CD4-positive, alpha-beta T cell treated with Interleukin-6 at 100 ng/mL for 8 hours (primary cell): Measurements from ENCODE around the gene ATF5.

Source experiments
- DNase-seq: peaks from one replicate; pipeline ENCODE4 v3.0.0-alpha.2; 2020; ENCODE audit warnings: mixed read lengths, low spot score

Gene ATF5

DNA sequence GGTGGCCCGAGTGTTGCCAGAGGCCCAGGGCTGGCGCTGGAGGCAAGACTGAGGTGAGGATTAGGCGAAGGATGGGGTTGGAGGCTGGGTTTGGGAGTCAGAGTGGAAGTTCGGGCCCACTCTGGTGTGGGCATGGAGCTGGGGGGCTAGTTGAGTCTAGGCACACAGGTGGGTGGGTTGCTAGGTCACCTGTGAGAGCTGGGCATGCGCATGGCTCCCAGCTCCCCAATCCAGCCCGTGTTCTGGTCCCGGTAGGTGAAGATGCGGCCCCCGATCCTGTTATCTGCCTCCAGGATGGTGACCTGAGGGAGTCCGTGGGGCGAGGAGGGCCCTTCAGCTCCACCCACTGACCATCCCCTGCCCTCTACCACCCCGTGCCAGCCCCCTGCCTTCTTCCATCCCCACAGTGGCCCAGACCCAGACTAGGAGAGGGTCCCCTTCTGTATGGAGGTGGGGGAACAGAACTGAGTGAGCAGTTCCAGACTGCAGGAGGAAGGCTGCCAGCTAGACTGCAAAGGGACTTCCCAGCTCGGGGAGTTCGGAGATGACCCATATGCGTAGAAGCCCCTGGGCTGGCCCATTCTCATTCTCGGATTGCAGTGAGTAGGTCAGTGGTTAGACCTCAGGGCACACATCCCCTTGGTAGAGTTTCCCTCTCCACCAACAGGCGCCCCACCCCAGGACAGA, 34.0 kb upstream of the ATF5 start:
- no peak for DNase-seq

DNA sequence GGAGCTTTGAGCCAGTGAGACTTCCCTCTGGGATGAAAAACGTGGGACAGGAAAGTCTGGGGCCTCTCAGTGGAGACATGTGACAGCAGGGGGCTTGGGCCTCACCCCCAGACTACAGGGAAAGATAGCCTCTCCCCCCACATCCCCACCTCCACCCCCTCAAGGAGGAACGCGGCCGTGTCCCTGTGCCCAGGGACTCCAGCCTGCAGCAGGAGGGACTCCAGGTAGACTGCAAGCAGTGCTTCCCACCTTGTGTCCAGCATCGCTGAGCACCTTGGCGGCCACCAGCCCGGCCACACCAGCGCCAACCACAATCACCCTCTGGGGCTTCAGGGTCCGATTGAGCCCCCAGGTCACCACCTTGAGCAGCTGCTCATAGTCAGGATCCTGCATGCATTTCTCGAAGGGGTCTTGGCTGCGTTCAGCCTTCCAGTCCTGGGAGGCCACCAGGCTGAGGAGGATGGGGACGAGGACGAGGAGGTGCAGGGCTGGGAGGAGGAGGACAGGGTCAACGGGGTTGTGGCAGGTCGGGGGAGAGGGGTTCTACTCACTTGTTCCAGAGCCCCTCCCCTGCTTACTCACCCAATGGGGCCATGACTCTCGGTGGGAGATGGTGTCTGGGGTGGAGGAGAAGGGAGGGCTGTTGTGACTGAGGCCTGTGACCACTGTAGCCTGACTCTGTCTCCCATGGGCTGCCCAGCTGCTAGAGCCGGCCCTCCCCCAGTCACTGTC, 33.3 kb upstream of the ATF5 start:
- no peak for DNase-seq

DNA sequence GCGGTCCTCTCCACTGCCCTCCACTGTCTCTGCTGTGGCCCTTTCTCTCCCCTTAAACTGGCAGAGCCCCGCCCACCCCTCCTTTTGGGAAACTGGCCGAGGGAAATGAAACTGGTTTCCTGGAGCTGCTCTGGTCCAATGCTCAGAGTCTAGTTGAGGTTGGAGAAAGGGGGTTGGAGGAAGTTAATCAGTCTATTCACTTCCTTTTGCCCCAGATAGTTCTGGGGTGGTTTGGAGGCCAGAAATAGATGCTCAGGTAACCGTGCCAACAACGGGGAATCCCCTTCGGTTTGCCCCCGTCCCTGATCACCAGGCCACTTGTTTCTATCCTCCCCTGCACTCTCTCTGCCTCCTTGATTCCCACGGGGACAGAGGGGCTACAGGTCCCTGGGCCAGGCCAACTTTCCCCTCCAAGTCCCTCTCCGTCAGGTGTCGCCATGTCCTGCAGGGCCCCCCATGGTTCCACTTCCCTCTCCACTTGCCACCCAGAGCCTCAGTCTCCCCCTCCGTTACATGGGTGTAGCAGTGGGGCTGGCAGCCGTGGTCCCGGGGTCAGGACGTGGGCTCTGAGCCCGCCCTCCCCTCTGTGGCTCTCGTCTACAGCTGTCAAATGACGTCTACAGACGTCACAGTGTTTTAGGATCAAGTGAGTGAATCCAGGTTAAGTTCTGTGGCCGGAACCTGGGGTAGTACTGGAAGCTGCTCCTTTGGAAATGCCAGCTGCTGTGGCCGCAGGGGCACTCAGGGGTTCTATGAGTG, 32.0 kb upstream of the ATF5 start, which contains the start of gene IL4I1:
Gene IL4I1, minus strand, starts transcription at position 25 of the 759 bp plus-strand sequence. CDS start 727 bp downstream, outside the sequence.
- peak; percentile 70 for DNase-seq

DNA sequence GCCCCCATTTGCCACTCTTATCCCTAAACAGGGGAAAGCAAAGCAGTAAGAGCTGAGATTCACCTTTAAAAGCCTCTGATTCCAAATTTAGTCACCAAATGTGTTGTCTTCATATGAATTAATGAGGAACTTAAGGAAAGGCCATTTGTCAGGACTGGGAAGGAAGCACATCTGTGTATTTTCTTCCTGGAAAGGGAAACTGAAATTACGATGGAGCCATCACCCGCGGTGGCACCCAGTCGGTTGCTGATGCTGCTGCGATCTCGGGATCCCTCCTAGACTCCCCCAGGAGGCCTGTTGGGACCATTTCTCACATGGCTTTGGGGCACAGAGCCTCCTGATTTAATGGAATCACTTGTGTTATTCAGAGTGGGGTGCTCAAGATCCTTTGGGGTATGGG, 24.9 kb upstream of the ATF5 start:
- no peak for DNase-seq

DNA sequence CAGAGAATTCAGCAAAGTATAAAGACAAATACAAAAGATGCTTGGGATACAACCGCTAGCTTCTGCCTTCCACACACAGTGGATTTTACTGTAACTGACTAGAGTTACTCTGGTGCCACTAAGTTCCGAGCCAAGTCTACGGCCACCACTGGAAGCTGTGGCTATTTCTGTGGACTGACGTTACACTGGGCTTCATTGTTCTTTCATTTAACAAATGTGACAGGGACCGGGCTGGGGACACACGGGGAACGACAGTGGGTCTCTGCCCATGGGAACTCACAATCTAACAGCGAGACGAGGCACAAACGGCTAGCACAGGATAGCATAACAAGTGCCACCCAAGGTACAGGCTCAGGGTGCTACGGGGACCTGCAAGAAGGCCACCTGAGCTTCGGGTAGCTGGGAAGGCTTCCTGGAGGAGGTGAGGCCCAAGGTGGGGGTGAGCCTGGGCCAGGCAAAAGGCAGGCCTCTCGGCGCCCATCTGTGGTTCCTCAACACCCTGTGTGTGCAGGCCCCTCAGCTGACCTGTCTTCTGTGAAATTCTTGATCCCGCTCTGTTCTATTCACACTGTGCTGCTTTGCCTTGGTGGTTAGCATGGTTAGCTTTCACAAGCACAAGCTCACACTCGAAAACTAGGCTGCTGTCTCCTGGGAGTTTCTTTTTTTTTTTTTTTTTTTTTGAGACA, 22.0 kb upstream of the ATF5 start:
- no peak for DNase-seq

DNA sequence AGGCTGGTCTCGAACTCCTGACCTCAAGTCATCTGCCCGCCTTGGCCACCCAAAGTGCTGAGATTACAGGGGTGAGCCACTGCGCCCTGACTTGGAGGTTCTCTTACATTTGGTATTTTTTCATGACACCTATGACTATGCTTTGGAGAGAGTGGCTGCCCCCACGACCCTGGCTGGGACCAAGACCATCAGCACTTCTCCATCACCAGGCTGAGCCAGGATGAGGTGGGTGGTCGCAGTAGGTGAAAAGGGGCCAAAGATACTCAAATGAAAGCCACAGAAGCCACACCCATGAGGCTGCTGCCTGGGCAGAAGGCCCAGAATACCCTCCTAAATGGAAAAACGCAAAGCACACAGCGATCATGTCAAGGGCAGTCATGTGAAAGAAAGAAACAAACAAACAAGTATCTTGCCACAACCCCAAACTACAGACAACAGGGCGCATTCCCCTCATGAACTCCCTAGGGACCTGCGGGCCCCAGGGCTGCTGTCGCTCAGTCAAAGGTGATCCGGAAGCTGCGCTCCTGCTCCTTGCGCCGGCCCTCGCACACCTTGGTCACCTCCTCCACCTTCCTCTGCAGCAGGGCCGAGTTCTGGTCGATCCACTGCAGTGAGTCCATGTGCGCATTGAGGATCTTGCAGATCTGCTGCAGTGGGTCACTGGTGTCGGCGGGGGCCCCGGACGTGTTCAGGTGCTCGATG, 21.1 kb upstream of the ATF5 start:
- DNase-seq = no peak

DNA sequence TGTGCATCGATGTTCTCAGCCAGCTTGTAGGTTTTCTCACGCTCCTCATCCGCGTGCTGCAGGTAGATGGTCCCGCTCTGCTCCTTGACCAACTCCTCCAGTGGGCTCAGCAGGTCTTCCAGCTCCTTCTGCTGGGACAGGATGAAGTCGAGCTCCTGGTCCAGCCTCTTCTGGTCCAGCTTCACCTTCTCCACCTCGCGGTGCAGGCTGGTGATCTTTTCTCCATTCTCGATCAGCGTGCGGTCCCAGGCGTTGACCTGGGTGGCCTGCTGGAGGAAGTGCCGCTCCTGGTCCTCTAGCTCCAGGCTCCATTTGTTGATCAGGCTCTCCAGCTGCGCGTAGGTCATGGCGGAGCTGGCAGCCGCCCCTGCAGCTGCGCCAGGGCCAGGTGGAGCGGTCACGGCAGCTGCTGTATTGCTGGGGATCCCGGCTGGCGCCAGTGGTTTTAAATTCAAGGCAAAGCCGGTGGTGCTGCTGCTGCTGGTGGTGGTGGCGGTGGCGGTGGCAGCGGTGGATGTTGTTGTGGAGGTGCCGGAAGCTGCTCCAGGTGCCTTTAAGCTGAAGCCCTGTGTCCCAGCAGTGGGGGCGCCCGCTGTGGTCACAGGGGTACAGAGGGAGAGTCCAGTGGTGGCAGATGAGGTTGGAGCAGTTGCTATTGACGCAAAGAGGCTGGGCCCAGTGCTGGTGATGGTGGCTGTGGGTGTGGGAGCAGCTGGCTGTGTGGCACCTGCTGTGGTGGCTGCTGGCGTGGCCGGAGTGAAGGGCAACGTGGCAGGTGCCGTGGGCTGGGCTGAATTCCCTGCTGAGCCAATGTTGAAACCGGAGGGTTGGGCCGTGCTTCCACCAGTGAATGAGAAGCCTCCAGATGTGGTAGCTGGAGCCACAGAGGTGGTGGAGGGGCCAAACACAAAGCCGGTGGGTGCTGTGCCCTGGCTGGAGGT, 20.3 kb upstream of the ATF5 start:
- no peak for DNase-seq

DNA sequence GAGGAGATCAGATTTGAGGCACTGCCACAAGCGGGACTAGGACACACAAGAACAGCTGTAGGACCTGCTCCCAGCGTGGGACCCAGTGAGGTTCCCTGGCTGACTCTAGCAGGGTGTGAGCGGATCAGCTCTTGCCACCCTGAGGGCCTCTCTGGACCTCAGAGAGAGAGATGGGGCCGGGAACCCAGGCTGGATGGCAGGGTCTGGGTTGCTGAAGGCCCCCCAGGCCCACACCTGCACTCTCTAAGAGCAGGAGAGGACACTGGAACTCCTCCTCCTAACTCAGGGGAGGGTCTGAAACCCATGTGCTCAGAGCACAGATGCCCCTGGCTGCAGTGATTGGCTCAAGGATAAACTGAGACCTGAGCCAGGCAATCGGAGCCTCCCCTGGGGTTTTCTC, 18.8 kb upstream of the ATF5 start:
- DNase-seq = no peak

DNA sequence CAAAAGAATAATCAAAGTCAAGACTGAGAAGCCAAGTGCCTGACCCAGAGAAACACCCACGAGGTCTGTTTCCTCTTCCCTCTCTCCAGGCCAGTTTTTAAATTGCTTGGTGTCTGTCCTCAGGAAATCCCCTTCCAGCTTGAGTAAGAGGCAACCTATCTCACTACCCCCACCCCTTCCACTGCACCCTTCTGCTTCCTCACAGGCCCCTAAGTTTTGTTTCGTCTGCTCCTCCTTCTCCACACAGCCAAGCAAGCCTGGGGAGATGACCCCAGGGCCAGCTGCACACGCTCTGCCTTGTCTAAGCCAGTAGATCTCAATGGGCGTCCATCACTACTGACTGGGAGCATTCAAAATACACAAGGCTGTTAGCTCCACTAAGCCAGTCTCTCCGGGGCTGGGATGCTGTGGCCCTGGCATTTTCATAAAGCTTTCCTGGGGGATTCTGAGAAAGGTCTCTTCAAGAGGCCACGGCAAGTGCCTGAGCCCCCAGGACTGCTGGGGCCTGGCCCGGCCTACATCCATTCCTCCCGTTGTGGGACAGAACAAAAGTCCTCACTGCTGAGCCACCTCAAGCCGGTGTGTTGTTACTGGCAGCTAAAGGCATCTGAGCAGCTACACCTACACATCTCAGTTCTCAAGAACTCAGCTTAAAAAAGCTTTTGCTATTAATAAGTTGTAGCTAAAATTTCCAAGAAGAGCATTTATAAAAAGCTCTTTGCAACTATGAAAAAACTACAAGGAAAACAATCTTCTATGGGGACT, 17.4 kb upstream of the ATF5 start:
- DNase-seq = no peak

DNA sequence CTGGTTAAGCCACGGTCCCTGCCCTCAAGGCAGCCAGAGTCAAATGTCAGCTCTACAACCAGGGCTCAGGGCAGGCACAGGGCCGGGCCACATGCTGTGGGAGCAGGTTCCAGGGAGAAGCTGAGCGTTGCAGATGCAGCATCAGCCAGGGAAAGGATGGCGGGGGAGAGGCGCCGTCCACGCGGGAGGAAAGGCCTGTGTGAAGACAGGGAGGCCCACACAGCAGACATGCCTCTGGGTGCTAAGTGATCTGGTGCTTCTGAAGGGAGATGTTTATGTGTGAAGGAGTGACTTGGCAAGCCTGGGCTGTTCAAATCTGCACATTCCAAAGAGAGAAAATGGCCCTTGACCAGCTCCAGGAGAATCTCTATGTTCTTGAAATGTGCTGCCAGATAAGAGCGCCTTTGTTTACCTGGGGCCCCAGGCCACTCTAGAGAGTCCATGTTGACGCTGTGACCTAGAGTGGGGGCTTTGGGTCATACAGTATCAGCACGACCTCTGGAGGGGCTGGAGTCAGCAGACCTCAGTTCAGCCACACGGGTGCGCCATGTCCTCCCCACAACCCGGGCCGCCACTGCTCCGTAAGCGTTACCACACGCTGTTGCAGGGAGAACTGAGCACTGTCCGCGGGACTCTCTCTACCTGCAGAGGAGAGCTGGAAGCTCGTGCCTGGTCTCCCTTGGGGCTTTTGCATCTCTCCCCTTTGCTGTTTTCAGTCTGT, 15.9 kb upstream of the ATF5 start:
- no peak for DNase-seq

DNA sequence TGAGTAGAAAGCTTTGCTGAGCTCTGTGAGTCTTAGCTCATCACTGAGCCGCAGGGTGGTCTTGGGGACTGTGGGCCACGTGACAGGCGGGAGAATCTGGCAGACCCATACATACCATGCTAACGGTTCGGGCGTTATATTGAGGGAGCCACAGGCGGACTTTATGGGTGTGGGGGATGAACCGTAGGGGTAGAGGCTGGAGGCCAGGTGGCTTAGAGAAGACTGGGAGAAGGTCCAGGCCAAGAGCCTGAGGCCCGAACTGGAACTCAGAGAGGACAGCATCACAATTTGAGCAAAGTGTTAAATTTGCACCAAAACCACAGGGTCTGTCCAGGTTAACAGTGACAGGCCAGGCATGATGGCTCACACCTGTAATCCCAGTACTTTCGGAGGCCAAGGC, 15.3 kb upstream of the ATF5 start:
- no peak for DNase-seq

DNA sequence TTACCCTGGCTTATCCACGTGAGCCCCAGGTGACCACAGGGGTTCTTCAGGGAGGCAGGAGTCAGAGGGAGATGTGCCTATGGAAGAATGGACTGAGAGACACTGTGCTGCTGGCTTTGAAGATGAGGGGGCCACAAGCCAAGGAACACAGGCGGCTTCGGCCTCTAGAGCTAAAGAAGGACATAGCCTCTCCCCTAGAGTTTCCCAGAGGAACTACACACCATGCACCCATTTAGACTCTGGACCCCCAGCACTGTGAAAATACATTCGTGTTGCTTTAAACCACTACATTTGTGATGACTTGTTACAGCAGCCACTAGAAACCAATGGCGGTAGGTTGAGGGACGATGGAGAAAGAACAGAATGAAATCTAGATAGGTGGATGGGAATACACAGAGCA, 13.7 kb upstream of the ATF5 start:
- DNase-seq = no peak

DNA sequence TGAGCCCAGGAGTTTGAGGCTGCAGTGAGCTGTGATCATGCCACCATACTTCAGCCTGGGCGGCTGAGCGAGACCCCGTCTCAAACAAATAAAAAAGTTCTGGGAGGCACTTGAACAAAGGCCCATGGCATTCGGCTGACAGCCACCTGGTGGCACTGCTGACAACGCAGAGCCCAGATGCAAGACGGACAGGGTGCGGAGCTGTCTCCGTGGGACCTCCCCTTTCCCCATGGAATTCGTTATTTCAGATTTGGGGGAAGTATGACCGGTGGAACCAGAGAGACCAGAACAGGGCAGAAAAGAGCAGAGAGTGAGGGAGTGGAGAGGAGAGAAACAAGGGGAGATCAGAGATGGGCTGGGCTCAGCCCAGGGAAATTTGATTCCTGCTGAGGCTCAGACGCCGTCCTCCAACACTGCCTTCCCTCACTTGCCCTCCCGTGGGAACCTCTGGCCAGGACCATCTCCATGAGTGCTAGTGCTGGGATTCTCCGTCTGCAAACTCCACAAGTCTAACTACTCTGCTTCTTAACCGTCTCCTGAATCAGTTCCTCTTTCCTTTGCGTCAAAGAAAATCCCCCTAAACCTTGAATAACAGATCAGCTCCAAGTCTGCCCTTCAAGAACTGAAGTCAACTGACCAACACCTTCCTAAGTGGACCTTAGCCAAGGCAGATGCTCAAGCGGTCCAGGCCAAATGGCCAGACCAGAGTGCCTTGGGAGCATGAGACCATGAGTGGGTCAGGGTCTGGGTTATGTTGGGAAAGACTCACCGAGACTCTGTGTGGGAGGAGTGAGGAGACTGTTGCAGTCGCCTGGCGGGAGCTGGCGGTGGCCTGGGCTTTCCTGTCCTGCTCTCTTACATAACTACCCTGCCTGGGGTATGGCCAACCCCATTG, 11.9 kb upstream of the ATF5 start:
- DNase-seq = no peak

DNA sequence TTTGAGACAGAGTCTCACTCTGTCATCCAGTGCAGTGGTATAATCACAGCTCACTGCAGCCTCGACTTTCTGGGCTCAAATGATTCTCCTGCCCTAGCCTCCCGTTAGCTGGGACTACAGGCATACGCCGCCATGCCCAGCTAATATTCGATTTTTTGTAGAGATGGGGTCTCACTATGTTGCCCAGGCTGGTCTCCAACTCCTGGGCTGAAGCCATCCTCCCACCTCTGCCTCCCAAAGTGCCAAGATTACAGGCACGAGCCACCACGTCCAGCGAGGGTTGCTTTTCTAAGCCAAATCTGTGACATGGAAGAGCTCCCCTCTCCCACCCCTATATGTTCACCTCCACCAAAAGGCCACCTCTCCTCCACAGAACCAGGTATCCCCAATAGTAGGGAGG, 10.9 kb upstream of the ATF5 start:
- DNase-seq = no peak

DNA sequence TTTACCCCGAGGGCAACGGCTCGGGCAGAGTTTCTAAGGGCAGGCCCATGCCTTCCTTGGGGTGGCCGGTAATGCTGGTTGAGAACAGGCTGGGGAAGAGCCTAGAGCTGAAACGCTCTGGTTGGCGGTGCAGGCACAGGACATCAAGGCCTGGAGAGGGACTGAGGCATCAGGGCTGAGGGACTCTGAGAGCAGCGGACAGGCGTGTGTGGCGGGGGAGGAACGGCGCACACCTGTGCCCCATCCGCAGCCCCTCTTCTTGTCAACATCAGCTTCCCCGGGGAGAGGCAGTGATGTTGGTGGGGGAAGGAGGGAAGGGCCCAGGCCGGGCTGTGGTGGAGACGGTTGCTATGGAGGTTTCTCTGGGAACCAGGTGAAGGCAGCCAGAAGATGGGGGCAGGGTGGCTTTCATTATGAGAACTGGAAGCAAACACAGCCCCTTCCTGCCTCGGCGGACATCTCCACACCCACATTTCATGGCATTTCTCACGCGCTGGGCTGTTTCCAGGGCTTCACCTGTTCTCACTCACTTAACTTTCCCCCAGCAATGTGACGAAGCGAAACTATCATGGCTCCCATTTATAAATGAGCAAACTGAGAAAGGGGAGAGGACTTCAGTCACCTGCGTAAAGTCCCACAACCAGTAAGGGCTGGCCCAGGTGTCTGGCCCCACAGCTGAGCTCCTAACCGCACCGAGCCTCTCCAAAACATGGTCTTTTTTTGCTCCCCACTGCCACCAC, 8.2 kb upstream of the ATF5 start:
- DNase-seq = no peak

DNA sequence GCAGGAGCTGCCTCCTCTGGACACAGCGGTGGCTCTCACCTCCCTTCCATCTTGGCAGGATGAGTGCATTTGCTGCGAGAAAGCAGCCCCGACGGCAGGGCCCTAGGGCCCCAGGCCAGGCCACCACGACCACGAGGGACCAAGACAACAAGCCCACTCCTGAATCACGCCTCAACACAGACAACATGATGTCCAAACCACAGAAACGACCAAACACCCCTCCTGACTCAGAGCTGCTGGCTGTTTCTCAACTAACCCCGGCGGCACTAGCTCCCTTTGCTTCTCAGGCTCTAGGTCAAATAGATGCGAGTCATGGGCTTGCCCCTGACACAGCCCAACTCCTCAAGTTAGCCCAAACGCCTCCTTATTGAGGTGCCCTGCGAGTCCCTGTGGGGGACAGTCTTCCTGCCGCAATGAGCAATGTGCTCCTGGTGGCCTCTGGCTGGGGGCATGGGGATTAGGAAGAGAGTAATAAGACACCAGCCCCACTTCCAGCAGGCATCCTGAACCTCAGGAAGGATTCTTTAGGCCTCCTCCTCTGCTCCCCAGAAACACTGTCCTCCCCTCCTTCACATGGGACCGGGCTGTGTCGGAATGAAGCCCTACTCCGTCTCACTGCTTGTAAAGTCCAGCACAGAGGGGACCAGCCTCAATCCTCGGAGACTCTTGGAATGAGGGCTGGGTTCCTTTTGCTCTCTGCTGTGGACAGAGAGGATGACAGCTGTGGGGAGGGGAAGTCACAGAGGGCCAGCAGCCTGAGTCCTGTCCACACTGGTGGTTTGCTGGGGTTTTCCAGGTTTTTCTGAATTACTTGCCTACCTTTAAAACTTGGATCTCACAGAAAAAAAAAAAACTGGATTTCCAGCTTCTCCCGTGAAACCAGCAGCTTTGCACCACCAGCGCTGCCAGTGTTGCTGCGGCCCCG, 6.9 kb upstream of the ATF5 start:
- DNase-seq = no peak
